Colonic mucosa (tissue), 4 donors: ENCODE measurements around the gene CACTIN. TPM values are rescaled to one million over a fixed set of nuclear protein-coding genes. Genes with fewer than 3 reads are reported as not detected.
"Not testable (repeated sequence)": the region's sequence is repeated elsewhere in the genome, so short reads cannot be mapped to it uniquely, and the experiment has no call there.

Experiments
- DNase-seq: peaks from one replicate; pipeline ENCODE4 v3.0.0-alpha.2; 2020
- H3K27ac ChIP-seq: fragments of 200-600 bp; one replicate; pipeline ENCODE4 v1.8.0; 2021
- H3K27me3 ChIP-seq: fragments of 200-600 bp; one replicate; pipeline ENCODE4 v1.8.0; 2021
- H3K36me3 ChIP-seq: fragments of 200-600 bp; one replicate; pipeline ENCODE4 v1.8.0; 2021
- H3K4me1 ChIP-seq: fragments of 200-600 bp; one replicate; pipeline ENCODE4 v1.8.0; 2021; ENCODE audit warnings: mild to moderate bottlenecking
- H3K4me3 ChIP-seq: fragments of 200-600 bp; one replicate; pipeline ENCODE4 v1.8.0; 2021
- H3K9ac ChIP-seq, 2 donors: one replicate each; pipeline ENCODE4 v1.7.0; 2013; ENCODE audit warnings: control low read depth in 2 of 2, low read depth in 2 of 2, low read length in 2 of 2
- H3K9me3 ChIP-seq: fragments of 200-600 bp; one replicate; pipeline ENCODE4 v1.8.0; 2021
- CTCF ChIP-seq: fragments of 200-600 bp; IDR thresholded peaks from one replicate; pipeline ENCODE4 v1.8.0; 2022; ENCODE audit warnings: antibody characterized with exemption, mild to moderate bottlenecking
- intact Hi-C: fragments of 100-400 bp; cut with DNase I; formaldehyde crosslinking; loops from one replicate; pipeline ENCODE4 v1.14.1; 2022
- total RNA-seq, 2 donors: library from RNA; stranded (reverse); fragmentation: NEBNext Ultra II Directional in 1 of 2; extraction: Animal tissue kit (Norgen Biotek cat#: 25700) in 1 of 2; gene quantifications; one replicate each; pipeline ENCODE4 v1.2.1, GENCODE V29; 2021
- donor health status: healthy.
- donor health status: DM: no; HTN: no; CAD: no.
- donor health status: DM: no; HTN: no; CAD: no.

CACTIN gene
- total RNA-seq, 2 donors from 2014 or later: 12.0 to 35.1 TPM

GRCh38 chr19:3668331-3669081 lies 41.9 kb upstream of the CACTIN start:
- no peaks in the 10 kb centered on the region for H3K9me3 ChIP-seq
- no peak for DNase-seq
- H3K4me1 ChIP-seq: peaks cover 6% of the 10 kb centered on the region
- peak overlapping the region; percentile 76 for H3K27ac ChIP-seq
- peak overlapping the region in 1 of 2 donors; percentile 21 for H3K9ac ChIP-seq
- no peak for TF ChIP-seq CTCF
- H3K27me3 ChIP-seq: no peaks in the 10 kb centered on the region
- no peaks in the 10 kb centered on the region for H3K36me3 ChIP-seq
- intact Hi-C loops: no loop called here
- no peak overlapping the region for H3K4me3 ChIP-seq

- no peaks in the 10 kb centered on the region for H3K36me3 ChIP-seq
- no peak overlapping the region for H3K9ac ChIP-seq
- H3K4me1 ChIP-seq: peaks cover 6% of the 10 kb centered on the region
- TF ChIP-seq CTCF: no peak
- no peak for DNase-seq
- H3K27ac ChIP-seq: peak overlapping the region; percentile 76
- no peaks in the 10 kb centered on the region for H3K9me3 ChIP-seq
- no peak overlapping the region for H3K4me3 ChIP-seq
- no peaks in the 10 kb centered on the region for H3K27me3 ChIP-seq
- intact Hi-C loops: no loop called here
Measured at GRCh38 chr19:3667766-3668165, 41.2 kb upstream of the CACTIN start.

GRCh38 chr19:3667037-3667638 lies 40.5 kb upstream of the CACTIN start:
- Histone ChIP-seq H3K4me3 (no peak overlapping the region), H3K27me3 (no peaks in the 10 kb centered on the region), H3K36me3 (no peaks in the 10 kb centered on the region), H3K27ac (no peak overlapping the region), H3K9me3 (no peaks in the 10 kb centered on the region), H3K4me1 (peaks cover 6% of the 10 kb centered on the region), H3K9ac (no peak overlapping the region)
- no peak for DNase-seq
- TF ChIP-seq CTCF: no peak
- intact Hi-C loops: no loop called here

GRCh38 chr19:3666545-3666856 lies 39.9 kb upstream of the CACTIN start:
- H3K4me3 ChIP-seq, DNase-seq, H3K36me3 ChIP-seq, H3K27me3 ChIP-seq, H3K9ac ChIP-seq, H3K4me1 ChIP-seq, H3K9me3 ChIP-seq, H3K27ac ChIP-seq: not testable (repeated sequence)
- intact Hi-C loops: loop anchor here (1.0 kb wide), 1 partner anchor 156 kb away; no protein-coding TSS in a partner anchor

GRCh38 chr19:3665681-3666544 lies 39.3 kb upstream of the CACTIN start:
- no peak overlapping the region for H3K4me3 ChIP-seq

More at GRCh38 chr19:3665681-3666544, 39.3 kb upstream of the CACTIN start:
- H3K27ac ChIP-seq: no peak overlapping the region
- intact Hi-C loops: loop anchor here (1.0 to 2.0 kb wide), 2 partner anchors 41 to 156 kb away; no protein-coding TSS in a partner anchor
- no peaks in the 10 kb centered on the region for H3K27me3 ChIP-seq
- peaks cover 6% of the 10 kb centered on the region for H3K4me1 ChIP-seq
- peak; percentile 73 for DNase-seq
- H3K9ac ChIP-seq: no peak overlapping the region
- no peaks in the 10 kb centered on the region for H3K9me3 ChIP-seq
- peak; percentile 96 for TF ChIP-seq CTCF
- no peaks in the 10 kb centered on the region for H3K36me3 ChIP-seq
